Measurements from ENCODE around the gene PSD2. TPM values are rescaled to one million over a fixed set of nuclear protein-coding genes. Genes with fewer than 3 reads are reported as not detected.

PSD2 gene
- total RNA-seq, 1 donor from 2014 or later = 0.53 TPM

DNA sequence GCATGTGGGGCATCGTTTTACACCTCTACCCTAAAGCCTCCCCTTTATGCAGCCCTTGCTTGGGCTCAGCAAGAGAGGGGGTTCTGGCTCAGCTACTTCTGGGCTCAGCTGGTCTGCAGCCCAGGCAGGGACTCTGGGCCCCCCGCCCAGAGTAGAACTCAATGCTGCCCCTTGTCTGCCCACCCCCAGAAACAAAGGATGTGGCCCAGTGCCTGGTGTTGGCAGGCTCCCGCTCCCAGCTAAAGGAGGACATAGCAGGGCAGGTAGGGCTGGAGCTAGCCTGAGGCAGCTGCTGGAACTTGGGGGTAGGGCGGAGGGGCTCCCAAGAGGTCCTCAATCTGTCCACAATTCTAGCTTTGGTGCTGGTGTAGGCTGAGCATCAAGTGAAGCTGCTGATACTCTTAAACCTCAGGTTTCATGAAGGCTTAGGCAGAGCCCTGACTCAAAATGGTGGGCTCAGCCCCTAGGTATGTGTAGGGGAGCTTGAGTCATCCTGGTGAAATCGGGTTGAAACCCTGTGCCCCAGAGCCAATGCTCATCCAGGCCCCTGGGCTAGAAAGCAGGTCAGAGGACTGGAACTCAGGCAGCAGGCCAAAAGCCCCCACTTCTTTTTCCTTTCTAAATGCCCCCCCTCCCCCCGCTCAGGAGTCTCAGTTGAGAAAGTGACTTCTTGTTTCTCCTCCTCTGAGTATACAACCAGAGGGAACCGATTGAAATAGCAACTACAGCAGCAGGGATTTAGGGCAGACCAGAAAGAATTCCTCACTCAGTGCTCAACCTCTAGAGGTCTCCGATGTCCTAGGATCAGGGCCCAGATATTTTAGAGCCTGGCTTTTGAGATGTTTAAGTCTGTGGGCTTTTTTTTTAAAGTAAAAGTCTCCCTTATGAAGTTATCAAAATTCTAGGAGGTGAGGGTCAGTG lies 11.4 kb downstream of the PSD2 start:
- no peak for DNase-seq (ENCODE audit: low spot score)
- intact Hi-C loops (cut with DNase I) = no loop called here
- ATAC-seq = no peak

DNA sequence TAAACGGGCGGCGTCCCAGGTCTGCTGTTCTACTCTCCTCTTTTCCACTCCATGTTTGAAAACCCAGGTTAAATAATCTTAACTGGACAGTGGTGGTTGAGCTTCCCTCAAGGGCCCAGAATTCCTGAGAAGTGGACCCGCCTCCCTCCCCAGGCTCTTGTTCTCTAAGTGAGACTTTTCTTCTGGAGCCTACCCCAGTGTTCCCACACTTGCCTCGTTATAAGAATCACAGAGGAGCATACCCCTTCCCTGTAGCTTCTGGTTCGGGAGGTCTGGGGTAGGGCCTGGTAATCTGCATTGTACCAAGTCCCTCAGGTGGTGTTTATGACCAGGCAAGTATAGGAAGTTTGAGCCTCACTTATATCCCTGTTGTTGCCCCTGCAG lies 12.0 kb downstream of the PSD2 start:
- intact Hi-C loops (cut with DNase I) = no loop called here
- ATAC-seq (no peak), DNase-seq (ENCODE audit: low spot score) (no peak)

DNA sequence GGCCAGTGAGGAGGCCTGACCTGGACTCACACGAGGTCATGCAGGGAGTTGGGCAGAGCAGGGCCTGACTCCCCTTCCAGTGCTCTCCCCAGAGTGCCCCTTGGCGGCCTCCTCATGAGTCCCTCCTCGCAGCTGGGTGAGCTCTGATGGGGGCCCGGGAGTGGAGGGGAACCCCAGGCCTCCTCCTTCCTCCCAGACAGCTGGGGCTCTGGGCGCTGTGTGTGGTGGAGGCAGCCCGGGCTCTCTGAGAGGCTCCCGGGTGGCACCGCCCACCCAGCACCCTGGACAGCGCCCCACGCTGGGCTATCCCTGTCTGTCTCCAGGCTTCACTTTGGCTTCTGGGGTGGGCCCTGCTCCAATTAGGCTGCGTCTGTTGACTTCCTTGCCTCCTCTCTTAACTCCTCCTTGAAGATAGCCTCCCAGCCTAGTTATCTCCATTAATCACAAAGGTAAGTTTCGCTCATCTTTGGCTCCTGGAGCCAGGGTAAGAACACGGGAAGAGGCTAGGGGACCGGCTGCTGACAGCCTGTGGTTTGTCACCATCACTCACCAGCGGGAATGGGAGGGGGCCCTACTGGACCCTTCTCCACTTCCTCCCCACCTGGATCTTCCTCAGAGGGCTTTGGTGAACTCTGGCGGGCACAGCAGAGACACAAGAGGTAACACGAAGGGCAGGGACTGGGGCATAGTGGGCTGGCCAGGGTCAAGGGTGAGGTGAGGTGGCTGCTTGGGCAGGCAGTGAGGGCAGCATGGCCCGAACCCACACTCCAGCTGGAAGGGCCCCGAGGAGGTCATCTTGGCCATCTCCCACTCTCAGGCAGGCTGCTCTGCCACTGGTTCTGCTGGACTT lies 13.1 kb downstream of the PSD2 start:
- DNase-seq (ENCODE audit: low spot score) (no peak), ATAC-seq (no peak)
- intact Hi-C loops (cut with DNase I) = no loop called here

DNA sequence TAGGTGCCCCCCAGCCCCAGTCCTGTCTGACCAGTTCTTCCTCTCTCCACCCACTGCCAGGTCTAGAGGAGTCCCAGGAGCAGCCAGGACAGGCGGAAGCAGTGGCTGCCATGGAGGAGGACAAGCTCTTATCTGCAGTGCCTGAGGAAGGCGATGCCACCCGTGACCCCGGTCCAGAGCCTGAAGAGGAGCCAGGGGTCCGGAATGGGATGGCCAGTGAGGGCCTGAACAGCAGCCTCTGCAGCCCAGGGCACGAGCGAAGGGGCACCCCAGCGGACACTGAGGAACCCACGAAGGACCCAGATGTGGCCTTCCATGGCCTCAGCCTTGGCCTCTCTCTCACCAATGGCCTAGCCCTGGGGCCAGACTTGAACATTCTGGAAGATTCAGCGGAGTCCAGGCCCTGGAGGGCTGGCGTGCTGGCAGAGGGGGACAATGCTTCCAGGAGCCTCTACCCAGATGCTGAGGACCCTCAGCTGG lies 13.8 kb downstream of the PSD2 start:
- ATAC-seq (no peak), DNase-seq (ENCODE audit: low spot score) (no peak)
- intact Hi-C loops (cut with DNase I) = no loop called here

DNA sequence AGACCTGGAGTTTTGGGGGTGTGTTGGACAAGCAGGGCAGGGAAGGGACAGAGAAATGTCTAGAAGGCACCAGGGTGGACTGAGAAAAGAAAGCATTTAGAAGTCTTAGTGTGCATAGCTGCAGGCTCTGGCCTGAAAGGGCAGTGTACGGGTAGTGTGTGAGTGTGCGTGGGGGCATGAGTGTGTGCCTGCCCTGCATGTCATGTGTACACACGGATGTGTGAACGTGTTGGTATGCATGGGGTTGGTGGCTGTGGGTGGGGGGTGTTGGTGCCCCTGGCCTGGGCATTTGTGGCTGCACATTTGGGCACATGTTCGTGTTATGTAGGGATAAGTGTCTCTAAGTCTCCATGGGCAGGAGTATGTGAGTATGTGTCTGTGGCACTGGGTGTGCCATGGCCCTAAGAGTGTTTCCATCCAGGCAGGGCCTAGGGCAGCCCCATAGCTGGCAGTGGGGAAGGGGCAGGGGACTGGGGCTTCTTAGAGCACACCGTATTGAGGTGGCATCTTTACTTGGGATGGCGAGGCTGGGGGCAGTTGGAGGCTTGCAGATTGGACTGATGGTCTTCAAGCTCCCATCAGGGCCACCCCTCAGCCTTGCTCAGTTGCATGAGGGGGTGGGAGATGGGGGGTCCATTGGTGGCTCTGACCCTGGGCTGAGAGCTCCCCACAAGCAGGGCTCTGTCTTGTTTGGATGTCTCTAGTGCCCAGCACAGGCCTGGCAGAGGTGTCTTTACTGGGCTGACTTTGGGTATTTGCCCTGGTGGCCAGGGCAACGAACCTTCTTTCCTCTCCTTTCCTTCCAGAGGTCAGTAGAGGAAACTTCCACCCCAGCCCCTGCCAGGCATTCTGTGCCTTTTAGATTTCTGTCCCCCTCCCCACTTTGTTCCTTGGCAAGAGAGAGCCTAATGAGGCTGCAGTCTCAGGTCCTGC lies 15.0 kb downstream of the PSD2 start:
- ATAC-seq (no peak), DNase-seq (ENCODE audit: low spot score) (no peak)
- intact Hi-C loops (cut with DNase I) = no loop called here

DNA sequence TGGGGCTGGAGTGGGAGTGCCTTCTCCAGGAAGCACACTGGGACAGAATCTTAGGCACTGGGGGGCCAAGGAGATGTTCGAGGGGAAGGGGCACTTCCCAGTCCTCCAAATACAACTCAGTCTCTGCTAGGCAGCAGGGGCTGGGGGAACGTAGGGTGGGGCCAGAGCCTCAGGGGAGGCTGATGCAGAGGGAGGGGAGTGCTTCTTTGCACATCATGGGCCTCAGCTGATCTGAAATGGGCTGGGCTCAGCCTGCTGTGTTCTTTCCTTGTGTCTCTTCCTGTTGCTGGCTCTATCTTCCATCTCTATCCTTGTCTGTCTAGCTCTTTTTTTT lies 15.6 kb downstream of the PSD2 start:
- no peak for DNase-seq (ENCODE audit: low spot score)
- no peak for ATAC-seq
- intact Hi-C loops (cut with DNase I) = no loop called here

DNA sequence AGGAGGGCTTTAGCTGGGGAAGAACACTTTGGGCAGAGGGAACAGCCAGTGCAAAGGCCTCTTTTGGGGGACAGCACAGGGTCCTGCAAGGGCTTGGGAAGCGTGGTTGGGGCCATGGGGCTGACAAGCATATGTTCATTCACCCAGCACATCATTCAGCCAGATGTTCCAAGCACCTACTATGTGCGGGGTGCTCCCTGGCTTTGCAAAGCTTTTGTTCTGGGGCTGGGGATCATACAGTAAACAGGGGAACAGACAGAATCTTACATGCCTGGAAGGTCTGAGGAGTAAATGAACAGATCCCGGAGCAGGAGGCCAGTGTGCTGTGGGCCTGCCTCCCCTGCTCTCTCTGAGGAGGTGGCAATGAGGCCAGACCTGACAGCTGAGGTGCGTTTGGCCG lies 16.7 kb downstream of the PSD2 start:
- intact Hi-C loops (cut with DNase I) = no loop called here
- DNase-seq (ENCODE audit: low spot score) (no peak), ATAC-seq (no peak)

DNA sequence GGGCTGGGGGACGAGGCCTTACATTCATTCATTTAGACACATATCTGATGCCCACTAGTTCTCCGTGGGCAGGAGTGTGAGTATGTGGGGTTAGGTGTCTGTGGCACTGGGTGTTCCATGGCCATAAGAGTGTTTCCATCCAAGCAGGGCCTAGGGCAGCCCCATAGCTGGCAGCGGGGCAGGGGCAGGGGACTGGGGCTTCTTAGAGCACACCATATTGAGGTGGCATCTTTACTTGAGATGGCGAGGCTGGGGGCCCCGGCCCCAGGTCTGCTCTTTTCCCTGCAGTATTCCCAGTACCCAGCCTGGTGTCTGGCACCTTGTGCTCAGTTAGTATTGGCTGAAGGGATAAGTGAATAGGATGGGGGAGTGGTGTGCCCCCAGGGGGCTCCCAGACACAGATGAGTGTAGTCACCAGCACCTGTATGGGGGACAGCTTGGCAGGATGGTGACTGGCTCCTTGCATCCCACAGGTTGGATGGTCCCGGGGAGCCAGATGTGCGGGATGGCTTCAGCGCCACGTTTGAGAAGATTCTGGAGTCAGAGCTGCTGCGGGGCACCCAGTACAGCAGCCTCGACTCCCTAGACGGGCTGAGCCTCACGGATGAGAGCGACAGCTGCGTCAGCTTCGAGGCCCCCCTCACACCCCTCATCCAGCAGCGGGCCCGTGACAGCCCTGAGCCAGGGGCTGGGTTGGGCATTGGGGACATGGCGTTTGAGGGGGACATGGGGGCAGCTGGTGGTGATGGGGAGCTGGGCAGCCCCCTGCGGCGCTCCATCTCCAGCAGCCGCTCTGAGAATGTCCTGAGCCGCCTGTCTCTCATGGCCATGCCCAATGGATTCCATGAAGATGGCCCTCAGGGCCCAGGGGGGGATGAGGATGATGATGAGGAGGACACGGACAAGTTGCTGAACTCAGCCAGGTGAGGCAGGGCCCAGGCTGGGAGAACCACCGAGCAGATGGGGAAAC lies 17.5 kb downstream of the PSD2 start:
- DNase-seq (ENCODE audit: low spot score) (no peak), ATAC-seq (no peak)
- intact Hi-C loops (cut with DNase I) = no loop called here

DNA sequence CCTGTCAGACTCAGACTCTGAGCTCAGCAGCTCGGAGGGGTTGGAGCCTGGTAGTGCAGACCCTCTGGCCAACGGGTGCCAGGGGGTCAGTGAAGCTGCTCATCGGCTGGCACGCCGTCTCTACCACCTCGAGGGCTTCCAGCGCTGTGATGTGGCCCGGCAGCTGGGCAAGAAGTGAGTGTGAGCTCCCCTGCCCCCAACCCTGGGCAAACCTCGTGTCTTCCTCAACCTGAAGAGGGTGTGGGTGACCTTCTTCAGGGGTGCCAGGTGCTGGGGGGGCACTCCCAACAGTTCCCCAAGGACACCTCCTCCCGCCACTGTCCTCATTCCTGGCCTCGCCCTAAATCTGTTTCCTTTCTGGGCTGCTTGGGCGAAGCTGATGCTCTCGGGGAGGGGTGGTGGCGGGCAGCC lies 18.6 kb downstream of the PSD2 start:
- ATAC-seq = no peak
- intact Hi-C loops (cut with DNase I) = no loop called here
- no peak for DNase-seq (ENCODE audit: low spot score)

DNA sequence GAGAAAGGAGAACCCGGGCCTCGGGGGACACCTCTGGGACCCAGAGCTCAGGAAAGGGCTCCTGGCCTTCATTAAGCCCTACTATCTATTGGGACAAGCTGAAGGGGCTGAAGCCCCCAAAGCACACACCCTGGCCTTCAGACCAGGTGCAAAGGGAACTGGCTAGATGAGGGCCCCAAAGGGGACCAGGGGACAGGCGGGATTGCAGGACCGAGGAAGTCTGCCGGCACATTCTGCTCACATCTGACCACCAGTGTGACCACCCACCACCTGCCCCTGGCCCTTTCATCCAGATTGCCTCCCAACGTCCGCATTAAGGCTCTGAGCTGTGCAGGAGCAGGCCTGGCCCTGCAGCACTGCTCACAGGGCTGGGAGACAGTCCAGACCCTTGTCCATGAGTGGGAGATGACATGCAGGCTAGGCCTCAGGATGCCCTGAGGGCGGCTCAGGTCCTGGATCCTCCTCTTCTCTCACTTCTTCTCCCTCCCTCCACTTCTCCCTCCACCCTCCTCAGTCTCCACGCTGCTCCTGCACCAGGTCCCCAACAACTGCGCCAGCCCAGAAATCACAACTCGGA lies 19.2 kb downstream of the PSD2 start:
- no peak for DNase-seq (ENCODE audit: low spot score)
- intact Hi-C loops (cut with DNase I) = no loop called here
- ATAC-seq = no peak

DNA sequence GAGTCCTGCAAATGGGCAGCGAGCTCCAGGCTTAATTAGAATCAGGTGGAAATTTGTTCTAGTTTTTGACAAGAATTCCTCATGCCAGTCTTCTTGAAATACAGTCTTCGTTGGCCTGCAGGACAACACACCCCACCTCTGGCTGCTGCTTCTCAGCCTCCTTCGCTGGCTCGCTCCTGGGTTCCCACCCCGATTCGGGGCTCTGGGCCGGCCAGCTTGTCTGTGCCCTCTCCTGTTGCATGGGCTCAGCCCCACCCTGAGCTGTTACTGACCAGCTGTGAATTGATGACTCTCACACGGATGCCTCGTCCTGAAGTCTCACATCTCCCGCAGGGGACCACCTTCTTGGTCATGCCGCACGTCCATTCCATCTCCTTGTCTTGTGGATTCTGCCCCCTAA lies 21.0 kb downstream of the PSD2 start:
- ATAC-seq = no peak

DNA sequence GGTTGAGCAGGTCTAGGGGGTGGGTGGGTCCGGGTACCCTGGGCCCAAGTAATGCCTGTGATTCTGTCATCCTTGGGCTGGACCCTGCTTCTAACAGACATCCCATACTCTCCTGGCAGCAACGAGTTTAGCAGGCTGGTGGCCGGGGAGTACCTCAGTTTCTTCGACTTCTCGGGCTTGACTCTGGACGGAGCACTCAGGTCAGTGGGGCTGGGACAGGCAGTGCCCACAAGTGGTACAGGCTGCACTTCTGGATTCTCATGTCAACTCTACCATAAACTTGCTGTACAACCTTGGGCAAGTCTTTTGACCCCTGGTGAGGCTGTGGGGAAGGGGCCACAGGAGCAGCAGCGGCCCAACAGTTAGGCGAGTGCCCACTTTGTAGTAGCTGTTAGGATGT lies 21.8 kb downstream of the PSD2 start:
- ATAC-seq (no peak), DNase-seq (ENCODE audit: low spot score) (no peak)
- intact Hi-C loops (cut with DNase I) = no loop called here

More for the DNA sequence above, 21.0 kb downstream of the PSD2 start:
- DNase-seq (ENCODE audit: low spot score) = no peak
- intact Hi-C loops (cut with DNase I) = no loop called here

DNA sequence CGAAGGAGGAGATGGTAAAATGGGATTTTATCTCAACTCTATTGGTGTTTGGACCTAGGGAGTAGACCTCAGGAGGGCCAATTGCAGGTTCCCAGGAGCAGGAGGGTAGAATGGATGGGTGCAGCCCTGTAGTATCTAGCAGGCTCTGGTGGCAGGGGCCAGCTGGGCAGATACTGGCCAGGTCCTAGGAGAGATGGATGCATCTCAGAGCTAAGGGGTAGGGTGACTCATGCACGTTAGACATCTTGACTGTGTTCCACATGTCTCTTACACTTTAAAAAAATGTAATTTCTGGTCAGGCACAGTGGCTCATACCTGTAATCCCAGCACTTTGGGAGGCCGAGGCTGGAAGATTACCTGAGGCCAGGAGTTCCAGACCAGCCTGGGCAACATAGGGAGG lies 22.4 kb downstream of the PSD2 start:
- intact Hi-C loops (cut with DNase I) = no loop called here
- no peak for DNase-seq (ENCODE audit: low spot score)
- ATAC-seq = no peak

DNA sequence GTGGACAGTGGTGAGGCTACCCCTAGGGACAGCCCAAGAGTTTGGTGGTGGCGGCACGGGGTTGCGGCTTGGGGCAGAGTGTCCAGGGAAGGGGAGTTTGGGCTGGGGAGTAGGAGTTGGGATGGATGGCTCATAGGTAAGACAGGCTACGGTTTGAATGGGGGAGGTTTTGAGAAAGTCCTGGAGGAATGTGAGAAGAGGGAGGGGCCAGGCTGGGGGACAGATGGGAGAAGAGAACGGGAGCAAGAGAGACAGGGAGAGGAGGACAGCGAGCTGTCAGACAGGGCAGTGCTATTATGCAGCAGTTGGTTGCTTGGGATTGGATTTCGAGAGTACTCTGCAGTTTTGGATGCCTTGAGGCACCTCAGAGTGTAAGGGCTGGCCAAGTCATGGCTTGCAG lies 24.5 kb downstream of the PSD2 start:
- intact Hi-C loops (cut with DNase I) = no loop called here
- ATAC-seq = no peak
- no peak for DNase-seq (ENCODE audit: low spot score)

DNA sequence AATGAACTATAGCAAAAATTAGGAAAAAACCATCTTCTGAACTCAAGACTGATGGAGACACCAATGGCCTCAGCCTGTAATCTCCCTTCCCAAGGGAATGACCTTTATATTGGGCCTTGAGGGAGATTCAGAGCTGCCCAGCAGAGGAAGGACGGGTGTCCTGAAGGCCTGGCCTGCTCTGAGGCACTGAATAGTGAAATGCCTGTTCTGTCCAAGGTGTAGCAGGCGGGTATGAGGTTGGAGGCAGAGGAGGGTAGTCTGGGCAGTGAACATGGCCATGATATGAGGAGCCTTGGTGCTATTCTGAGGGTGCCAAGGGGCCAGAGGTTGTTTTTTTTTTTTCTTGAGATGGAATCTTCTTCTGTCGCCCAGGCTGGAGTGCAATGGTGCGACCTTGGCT lies 25.0 kb downstream of the PSD2 start:
- no peak for DNase-seq (ENCODE audit: low spot score)
- no peak for ATAC-seq
- intact Hi-C loops (cut with DNase I) = no loop called here

DNA sequence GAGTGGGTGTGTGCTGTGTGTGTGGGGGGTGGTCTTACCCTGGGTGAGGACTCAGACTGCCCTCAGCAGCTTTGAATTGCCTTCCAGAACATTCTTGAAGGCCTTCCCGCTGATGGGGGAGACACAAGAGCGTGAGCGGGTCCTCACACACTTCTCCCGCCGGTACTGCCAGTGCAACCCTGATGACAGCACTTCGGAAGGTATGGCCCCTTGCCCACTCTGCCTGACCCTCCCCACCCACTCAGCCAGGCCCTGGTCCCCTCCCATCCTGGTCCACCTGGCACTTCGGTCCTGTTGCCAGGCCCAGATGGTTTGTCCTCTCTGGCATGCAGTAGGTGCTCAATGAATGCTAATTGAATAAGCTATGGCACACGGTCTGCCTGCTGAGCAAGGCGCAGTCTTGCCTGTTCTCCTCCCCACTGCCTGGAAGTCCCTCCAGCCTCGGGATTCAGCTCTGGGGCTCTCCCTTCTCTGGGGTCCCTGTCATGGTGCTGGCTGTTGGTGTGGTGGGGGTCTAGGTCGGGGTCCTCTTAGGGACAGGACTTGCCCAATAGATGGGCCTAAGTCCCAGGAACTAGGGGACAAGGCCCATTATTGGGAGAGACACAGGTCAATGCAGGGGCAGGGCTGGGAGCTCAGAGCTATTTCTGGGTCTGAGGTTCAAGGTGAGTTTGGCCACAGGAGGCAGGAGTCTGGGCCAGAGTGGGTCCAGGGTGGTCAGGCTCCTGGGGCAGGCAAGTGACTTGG lies 26.4 kb downstream of the PSD2 start:
- intact Hi-C loops (cut with DNase I) = no loop called here
- DNase-seq (ENCODE audit: low spot score) (no peak), ATAC-seq (no peak)

All from sciatic nerve (tissue), 2 donors.